ENCODE results near the gene ATP6V0C. TPM values are rescaled to one million over a fixed set of nuclear protein-coding genes. Genes with fewer than 3 reads are reported as not detected.

Gene ATP6V0C
- total and polyA plus RNA-seq, 2 of the 8 experiments (the other 6 are each of a cell fraction or from before 2014, with no cell fraction given): 125 to 176 TPM

DNA sequence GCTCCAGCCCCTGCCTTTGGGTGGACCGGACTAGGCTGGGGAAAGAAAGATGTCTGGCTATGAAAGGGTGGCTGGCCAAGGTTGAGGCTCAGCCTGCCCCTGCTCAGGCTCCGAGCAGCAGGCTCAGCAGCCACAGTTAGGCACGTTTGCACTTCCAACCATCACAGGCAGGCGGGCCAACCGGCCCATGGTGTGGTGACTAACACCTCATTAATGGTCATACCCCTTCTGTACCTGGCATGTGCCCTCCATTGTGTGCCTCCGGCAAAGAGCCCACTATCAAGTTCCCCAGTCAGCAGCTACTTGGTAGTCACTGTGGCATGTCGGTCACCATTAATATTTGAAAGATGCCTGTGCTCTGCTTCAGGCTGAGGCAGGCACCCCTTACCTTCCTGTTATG lies 32.1 kb upstream of the ATP6V0C start:
- Histone ChIP-seq H3K79me1 (ENCODE audit: low read depth, low read length) (peaks cover 25% of the 10 kb centered on the region), H3K27ac (ENCODE audit: low read depth, low read length) (no peak overlapping the region), H2AK5ac (ENCODE audit: low read depth, low read length) (no peak overlapping the region), H2BK120ac (replicated peaks; ENCODE audit: low read depth, low read length) (no peak overlapping the region), H2BK5ac (ENCODE audit: low read depth, low read length) (no peak overlapping the region), H3K18ac (ENCODE audit: extremely low read depth, low read length) (no peak overlapping the region), H3K4me1 (replicated peaks in 1 of 4; ENCODE audit: control insufficient read depth in 3 of 4, insufficient read depth in 4 of 4, low read length in 3 of 4) (no peaks in the 10 kb centered on the region; a peak in 1 of 7 replicates), H3K4ac (replicated peaks; ENCODE audit: insufficient read length, low read depth, low read length) (no peak overlapping the region), H2BK20ac (ENCODE audit: low read length) (no peak overlapping the region), H2BK12ac (ENCODE audit: low read depth, low read length) (no peak overlapping the region), H3K14ac (ENCODE audit: insufficient read length) (no peak overlapping the region), H4K91ac (replicated peaks; ENCODE audit: insufficient read length, low read length) (no peak overlapping the region), H3K9me3 (ENCODE audit: insufficient read depth in 2 of 2, low read depth in 1 of 2, low read length in 1 of 2) (no peaks in the 10 kb centered on the region), H2BK15ac (ENCODE audit: low read length) (no peak overlapping the region), H4K20me1 (replicated peaks in 1 of 2; ENCODE audit: control insufficient read depth in 1 of 2, insufficient read depth in 2 of 2, low read length in 2 of 2) (peaks cover 7% of the 10 kb centered on the region in 2 experiments), H3K36me3 (ENCODE audit: control insufficient read depth in 2 of 4, insufficient read depth in 4 of 4, low read length in 3 of 4) (no peaks in the 10 kb centered on the region), H3K79me2 (ENCODE audit: control insufficient read depth in 1 of 2, insufficient read depth in 2 of 2, low read length in 2 of 2) (peaks cover 0 to 2% of the 10 kb centered on the region in 2 experiments; a peak in 1 of 4 replicates), H3K23me2 (ENCODE audit: low read depth, low read length) (no peaks in the 10 kb centered on the region), H2AFZ (ENCODE audit: low read length) (no peak overlapping the region), H3K23ac (ENCODE audit: insufficient read length) (no peak overlapping the region), H3K9ac (replicated peaks in 1 of 4; ENCODE audit: extremely low read depth in 1 of 4, low read depth in 3 of 4, low read length in 3 of 4) (no peak overlapping the region), H3K4me2 (ENCODE audit: insufficient read depth in 1 of 2, low read depth in 2 of 2, low read length in 2 of 2) (no peak overlapping the region), H3K4me3 (ENCODE audit: extremely low read depth in 1 of 4, insufficient read depth in 2 of 4, low read depth in 3 of 4, low read length in 4 of 4) (no peak overlapping the region), H4K8ac (ENCODE audit: extremely low read depth, insufficient read depth, low read length) (peak overlapping the region; percentile 74), H3K56ac (replicated peaks; ENCODE audit: insufficient read length, low read depth, low read length) (no peak overlapping the region), H3K27me3 (replicated peaks in 1 of 4; ENCODE audit: control insufficient read depth in 3 of 4, extremely low read depth in 1 of 4, insufficient read depth in 3 of 4, low read length in 3 of 4) (peaks cover 0 to 2% (median under 1%) of the 10 kb centered on the region in 4 experiments; a peak in 1 of 7 replicates), H4K5ac (ENCODE audit: insufficient read length, low read depth, low read length) (no peak overlapping the region)
- CTCF ChIA-PET (ENCODE audit: partially characterized antibody): interaction anchor here (1.5 to 2.9 kb wide), 2 partner anchors 13 to 20 kb away, joined by 5 to 23 read pairs; no protein-coding TSS in a partner anchor
- POLR2A ChIA-PET (ENCODE audit: partially characterized antibody): interaction anchor here (0.6 to 2.0 kb wide), 4 partner anchors 14 to 329 kb away, joined by 3 to 6 read pairs (median 4); no protein-coding TSS in a partner anchor
- FAIRE-seq: no peak
- no peak for DNase-seq (ENCODE audit: low read depth in 1 of 2, low spot score in 2 of 2)
- WGBS, 2 experiments (ENCODE audit: extremely low coverage in 1 of 2, insufficient coverage in 1 of 2, insufficient read length in 1 of 2, insufficient replicate concordance in 2 of 2, low coverage in 1 of 2, low lambda C conversion rate in 2 of 2, missing lambda C conversion rate in 1 of 2): 88% methylated on average over 7 of the region's 7 CpGs; no CpG with 5 or more reads in 1 of the 2 experiments
- TF ChIP-seq GTF2F1 (IDR thresholded peaks at IDR 0.05; ENCODE audit: borderline replicate concordance, low read depth, low read length) (no peak), CREB1 (IDR thresholded peaks at IDR 0.05) (no peak), CEBPB (IDR thresholded peaks at IDR 0.05; ENCODE audit: low read depth, low read length) (no peak), CBX5 (IDR thresholded peaks at IDR 0.05; ENCODE audit: low read depth, low read length) (no peak), MAFK (IDR thresholded peaks at IDR 0.05; ENCODE audit: low read depth, low read length) (no peak), KDM1A (IDR thresholded peaks at IDR 0.05; ENCODE audit: borderline replicate concordance, low read length) (no peak), TAF7 (optimal IDR thresholded peaks at IDR 0.05; ENCODE audit: borderline replicate concordance, low read depth, low read length) (no peak), CTBP2 (IDR thresholded peaks at IDR 0.05; ENCODE audit: borderline replicate concordance, insufficient read depth, insufficient read length, low read length) (no peak), YY1 (IDR thresholded peaks at IDR 0.05; ENCODE audit: low read depth, low read length) (no peak), BCL11A (IDR thresholded peaks at IDR 0.05; ENCODE audit: low read depth in 2 of 2, low read length in 2 of 2) (no peak), BACH1 (IDR thresholded peaks at IDR 0.05; ENCODE audit: low read length) (no peak), EP300 (IDR thresholded peaks at IDR 0.05; ENCODE audit: borderline replicate concordance in 1 of 2, low read depth in 2 of 2, low read length in 2 of 2) (no peak), NRF1 (IDR thresholded peaks at IDR 0.05; ENCODE audit: low read depth, low read length) (no peak)
- TF ChIP-seq, protein P1, sequence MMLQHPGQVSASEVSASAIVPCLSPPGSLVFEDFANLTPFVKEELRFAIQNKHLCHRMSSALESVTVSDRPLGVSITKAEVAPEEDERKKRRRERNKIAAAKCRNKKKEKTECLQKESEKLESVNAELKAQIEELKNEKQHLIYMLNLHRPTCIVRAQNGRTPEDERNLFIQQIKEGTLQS (IDR thresholded peaks at IDR 0.05; ENCODE audit: insufficient read depth, low read depth, low read length): no peak

All from H1 (cell line).